Lower leg skin (tissue), 4 donors: ENCODE data around the gene KCNMA1. TPM values are rescaled to one million over a fixed set of nuclear protein-coding genes. Genes with fewer than 3 reads are reported as not detected.

Experiments used
- DNase-seq, 2 donors: peaks; one replicate each; pipeline ENCODE4 v3.0.0-alpha.2; 2019; ENCODE audit warnings: low spot score in 2 of 2
- H3K4me3 ChIP-seq: fragments of 200-600 bp; sonication (generic); 2 replicates; pipeline ENCODE4 v1.5.1; 2017; ENCODE audit warnings: mild to moderate bottlenecking, low read depth; ENCODE audit not compliant: poor library complexity, severe bottlenecking
- POLR2A ChIP-seq, 2 donors: fragments of 450-650 bp; IDR thresholded peaks; one replicate each; pipeline ENCODE4 v1.6.1; 2016 to 2017; ENCODE audit warnings: antibody characterized with exemption in 2 of 2, mild to moderate bottlenecking in 1 of 2, moderate library complexity in 1 of 2
- WGBS, 2 donors: methylation state at CpG; one replicate each; pipeline ENCODE4 v1.1.5; 2018; 5-methylcytosine and 5-hydroxymethylcytosine counted together
- intact Hi-C: fragments of 100-400 bp; cut with DNase I; formaldehyde crosslinking; loops from one replicate; pipeline ENCODE4 v1.15.0; 2023; ENCODE audit warnings: low total_unique reads
- total RNA-seq, 4 donors: library from RNA; depleted of rRNA; stranded (reverse); fragments of >200 nt; gene quantifications; one replicate each; pipeline ENCODE4 v1.1.0, GENCODE V29; 2016
- TF ChIP-seq, protein P1 (sequence below), 3 donors: fragments of 450-650 bp; IDR thresholded peaks; one replicate each; pipeline ENCODE4 v1.5.1; 2016; ENCODE audit warnings: antibody characterized with exemption in 3 of 3, mild to moderate bottlenecking in 3 of 3, moderate library complexity in 2 of 3

The KCNMA1 gene
- total RNA-seq, 4 donors from 2014 or later, result 4.1 to 9.9 (median 6.5) TPM

DNA sequence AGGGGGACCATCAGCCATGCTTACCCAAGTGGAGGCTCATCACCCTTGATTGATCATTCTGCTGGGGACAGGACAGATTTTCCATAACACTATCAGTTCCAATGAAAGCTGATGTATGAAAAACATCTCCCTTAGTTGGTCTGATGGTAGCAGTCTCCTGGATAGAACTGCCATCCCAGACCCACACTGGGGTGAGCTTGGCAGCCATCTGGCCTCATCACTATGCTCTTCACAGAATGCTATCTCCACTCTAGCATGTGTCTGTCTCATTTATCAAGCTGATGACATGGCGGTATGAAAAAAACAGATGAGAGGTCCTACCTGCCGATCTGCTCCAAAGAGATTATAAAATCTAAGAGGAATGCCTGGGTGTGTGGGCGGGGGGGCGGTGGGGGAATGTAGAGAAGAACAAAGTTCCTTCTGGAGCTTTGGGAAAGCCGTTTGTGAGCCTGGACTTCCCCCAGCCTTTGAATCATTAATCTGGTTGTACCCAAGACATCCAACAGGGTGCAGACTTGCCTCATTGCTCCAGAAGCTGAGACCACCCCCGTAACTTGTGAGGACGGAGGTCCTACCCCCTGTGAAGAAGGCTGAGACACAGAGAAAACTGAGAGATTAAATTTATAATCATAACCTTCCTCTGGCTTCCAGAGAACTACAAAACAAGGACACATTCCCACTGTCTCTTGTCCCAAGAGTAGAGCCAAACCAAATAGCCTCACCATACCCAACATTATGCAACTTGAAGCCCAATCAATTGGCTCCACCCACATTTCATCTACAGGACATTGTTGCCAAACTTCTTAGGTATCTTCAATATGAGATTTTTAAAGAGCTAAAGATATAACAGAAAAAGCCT lies 340.8 kb downstream of the KCNMA1 start:
- H3K4me3 ChIP-seq, result no peak overlapping the region
- DNase-seq, result no peak
- 48 to 52% methylated on average over 7 of the region's 7 CpGs for WGBS, 2 donors
- intact Hi-C loops, result no loop called here
- TF ChIP-seq, protein P1, sequence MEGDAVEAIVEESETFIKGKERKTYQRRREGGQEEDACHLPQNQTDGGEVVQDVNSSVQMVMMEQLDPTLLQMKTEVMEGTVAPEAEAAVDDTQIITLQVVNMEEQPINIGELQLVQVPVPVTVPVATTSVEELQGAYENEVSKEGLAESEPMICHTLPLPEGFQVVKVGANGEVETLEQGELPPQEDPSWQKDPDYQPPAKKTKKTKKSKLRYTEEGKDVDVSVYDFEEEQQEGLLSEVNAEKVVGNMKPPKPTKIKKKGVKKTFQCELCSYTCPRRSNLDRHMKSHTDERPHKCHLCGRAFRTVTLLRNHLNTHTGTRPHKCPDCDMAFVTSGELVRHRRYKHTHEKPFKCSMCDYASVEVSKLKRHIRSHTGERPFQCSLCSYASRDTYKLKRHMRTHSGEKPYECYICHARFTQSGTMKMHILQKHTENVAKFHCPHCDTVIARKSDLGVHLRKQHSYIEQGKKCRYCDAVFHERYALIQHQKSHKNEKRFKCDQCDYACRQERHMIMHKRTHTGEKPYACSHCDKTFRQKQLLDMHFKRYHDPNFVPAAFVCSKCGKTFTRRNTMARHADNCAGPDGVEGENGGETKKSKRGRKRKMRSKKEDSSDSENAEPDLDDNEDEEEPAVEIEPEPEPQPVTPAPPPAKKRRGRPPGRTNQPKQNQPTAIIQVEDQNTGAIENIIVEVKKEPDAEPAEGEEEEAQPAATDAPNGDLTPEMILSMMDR (IDR thresholded peaks at IDR 0.05), result no peak
- no peak for TF ChIP-seq POLR2A (IDR thresholded peaks at IDR 0.05)

DNA sequence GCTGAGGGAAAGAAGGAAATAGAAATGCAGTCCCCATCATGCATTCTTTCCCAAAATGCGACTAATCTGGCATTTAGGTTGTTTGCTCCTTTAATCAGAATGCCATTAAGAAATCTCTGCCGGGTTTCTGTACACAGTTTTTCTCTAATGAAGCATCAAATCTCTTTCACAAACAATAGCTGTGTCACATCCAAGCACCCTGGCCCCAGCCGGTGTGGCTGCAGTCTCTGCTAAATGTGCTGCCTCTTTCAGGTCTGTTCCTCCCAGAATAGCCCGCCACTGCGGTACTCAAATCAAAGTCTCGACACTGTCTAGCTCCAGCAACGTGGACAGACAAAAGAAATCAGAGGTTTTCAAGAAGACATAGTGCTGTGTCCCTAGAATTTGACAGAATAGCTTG lies 343.8 kb downstream of the KCNMA1 start:
- intact Hi-C loops, result no loop called here
- TF ChIP-seq, protein P1 (IDR thresholded peaks at IDR 0.05), result no peak
- no peak for TF ChIP-seq POLR2A (IDR thresholded peaks at IDR 0.05)
- no peak overlapping the region for H3K4me3 ChIP-seq
- 88 to 92% methylated on average over 7 of the region's 7 CpGs for WGBS, 2 donors
- DNase-seq, result no peak

- H3K4me3 ChIP-seq, result no peak overlapping the region
- 92 to 95% methylated on average over 2 of the region's 2 CpGs for WGBS, 2 donors
- intact Hi-C loops, result no loop called here
- no peak for TF ChIP-seq POLR2A (IDR thresholded peaks at IDR 0.05)
- TF ChIP-seq, protein P1 (IDR thresholded peaks at IDR 0.05), result no peak
- DNase-seq, result no peak
Measured at GRCh38 chr10:77293347-77293746, 344.3 kb downstream of the KCNMA1 start.

- no peak overlapping the region for H3K4me3 ChIP-seq
- no peak for DNase-seq
- 69 to 72% methylated on average over 10 of the region's 10 CpGs for WGBS, 2 donors
- TF ChIP-seq, protein P1 (IDR thresholded peaks at IDR 0.05), result no peak
- no peak for TF ChIP-seq POLR2A (IDR thresholded peaks at IDR 0.05)
- intact Hi-C loops, result no loop called here
Measured at GRCh38 chr10:77291596-77292505, 345.8 kb downstream of the KCNMA1 start.

- intact Hi-C loops, result no loop called here
- DNase-seq, result no peak
- no peak for TF ChIP-seq POLR2A (IDR thresholded peaks at IDR 0.05)
- TF ChIP-seq, protein P1 (IDR thresholded peaks at IDR 0.05), result no peak
- 52 to 68% methylated on average over 6 of the region's 6 CpGs for WGBS, 2 donors
- H3K4me3 ChIP-seq, result no peak overlapping the region
Measured at GRCh38 chr10:77290528-77291155, 347.0 kb downstream of the KCNMA1 start.
